ENCODE measurements around the gene GRK1.

Gene GRK1

GRCh38 chr13:113775451-113776145 lies 108.6 kb downstream of the GRK1 start:
- DNase-seq (ENCODE audit: low spot score): no peak

DNA sequence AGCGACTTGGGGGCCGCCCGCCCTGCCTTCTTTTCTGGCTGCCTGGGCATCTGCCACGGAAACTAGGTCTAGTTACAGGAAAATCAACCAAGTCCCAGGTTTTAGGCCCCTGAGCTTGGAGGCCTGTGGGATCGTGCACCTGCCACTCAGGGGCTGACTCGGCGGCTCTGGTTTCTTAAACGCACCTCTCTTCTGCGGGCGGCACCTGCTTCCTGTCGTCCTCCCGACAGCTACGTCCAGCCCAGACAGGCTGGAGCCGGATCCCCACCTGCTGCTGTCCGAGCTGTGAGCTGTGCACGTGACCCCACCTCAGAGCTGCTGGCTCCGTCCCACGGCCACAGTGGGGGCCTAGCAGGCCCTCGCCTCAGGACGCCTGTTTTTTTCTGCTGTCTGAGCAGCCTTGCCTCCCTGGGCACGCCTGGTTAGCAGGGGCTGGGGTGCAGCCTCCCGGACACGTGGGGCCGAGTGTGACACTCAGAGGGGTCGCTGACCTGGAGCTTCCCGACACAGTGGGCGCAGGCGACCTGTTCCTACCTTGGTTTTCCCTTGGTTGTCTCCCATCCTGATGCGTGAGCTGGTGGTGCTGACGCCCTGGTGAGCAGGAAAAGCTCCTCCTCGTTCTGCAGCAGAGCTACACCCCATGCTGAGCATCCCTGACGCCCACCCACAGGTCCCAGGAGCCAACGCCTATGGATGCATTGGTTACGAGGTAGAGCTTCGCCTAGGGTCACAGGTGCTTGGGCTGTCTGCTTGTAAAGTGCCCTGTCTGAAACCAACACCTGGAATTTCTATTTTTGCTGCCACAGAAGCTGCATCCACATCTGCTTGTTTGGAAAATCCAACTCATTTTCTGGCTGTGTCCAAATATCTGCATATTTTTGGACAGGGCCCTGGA lies 109.5 kb downstream of the GRK1 start:
- DNase-seq (ENCODE audit: low spot score): no peak

GRCh38 chr13:113777311-113778260 lies 110.6 kb downstream of the GRK1 start:
- no peak for DNase-seq (ENCODE audit: low spot score)

- DNase-seq (ENCODE audit: low spot score): no peak
These were observed 114.6 kb downstream of the GRK1 start for GRCh38 chr13:113781571-113781970.

DNA sequence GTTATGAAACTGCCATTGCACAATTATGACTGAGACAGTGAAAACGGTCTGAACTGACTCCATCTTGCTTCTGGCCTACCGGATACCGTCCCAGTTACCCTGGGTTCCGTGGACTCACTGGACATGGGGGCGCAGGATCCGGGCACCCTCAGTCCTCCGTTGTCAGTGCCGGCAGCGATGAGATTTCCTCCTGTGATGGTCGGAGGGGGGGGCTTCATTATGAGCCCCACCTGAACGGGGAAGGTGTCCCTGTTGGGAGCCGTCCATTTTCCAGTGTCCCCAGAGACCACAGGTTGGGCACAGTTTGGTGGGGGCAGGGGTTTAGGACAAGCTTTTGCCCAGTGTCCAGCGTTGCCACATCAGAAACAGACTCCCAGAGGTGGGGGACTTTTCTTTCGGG lies 115.5 kb downstream of the GRK1 start:
- DNase-seq (ENCODE audit: low spot score): no peak

DNA sequence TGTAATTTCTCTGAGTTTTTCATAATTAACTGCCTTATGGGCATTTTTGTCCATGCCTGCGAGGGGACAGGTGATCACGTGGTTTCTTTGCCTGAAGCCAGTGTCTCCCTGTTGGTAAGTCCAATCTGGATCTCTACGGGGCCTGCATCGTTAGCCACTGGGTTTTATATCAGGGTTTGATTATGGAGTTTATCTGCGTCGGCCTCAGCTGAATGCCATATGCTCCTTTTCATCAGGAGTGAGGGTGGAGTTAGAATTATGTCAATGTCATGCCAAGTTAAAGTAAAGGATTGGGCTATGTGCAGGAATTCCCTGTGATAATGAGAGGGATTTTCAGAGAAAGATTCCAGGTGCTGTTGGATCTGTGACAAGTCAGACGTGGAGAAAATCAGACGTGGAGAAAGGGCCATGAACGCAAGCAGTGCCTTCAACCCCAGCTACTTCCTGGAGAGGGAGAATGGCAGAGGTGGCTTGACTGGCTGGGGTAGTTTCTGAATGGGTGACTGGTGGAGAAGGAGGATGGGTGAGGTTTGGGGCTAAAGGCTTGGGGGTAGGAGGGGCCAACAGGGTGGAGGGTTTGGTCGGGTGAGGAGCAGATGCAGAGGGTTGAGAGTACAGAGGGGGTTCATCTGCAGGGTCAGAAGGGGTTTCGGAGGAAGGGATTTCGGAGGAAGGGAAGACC lies 116.3 kb downstream of the GRK1 start:
- no peak for DNase-seq (ENCODE audit: low spot score)

- DNase-seq (ENCODE audit: low spot score): no peak
These were observed 117.1 kb downstream of the GRK1 start for GRCh38 chr13:113783966-113784644.

DNA sequence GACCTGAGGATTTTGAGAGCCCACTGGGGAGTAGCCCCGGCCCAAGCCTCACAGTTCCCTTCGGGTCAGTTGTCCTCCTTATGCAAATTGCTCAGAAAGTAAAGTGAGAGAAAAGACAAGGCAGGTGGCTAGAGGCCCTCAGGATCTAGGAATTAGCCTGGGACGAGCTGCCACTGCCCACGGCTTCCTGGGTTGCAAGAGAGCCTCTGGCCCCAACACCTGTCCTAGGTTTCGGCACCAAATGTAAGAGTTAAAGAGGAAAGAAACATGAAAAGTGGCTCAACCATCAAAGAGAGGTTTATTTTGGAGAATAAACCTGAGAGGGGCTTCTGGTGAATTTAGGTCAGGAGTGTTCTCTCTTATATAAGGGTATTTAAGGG lies 117.6 kb downstream of the GRK1 start:
- DNase-seq (ENCODE audit: low spot score): no peak

DNA sequence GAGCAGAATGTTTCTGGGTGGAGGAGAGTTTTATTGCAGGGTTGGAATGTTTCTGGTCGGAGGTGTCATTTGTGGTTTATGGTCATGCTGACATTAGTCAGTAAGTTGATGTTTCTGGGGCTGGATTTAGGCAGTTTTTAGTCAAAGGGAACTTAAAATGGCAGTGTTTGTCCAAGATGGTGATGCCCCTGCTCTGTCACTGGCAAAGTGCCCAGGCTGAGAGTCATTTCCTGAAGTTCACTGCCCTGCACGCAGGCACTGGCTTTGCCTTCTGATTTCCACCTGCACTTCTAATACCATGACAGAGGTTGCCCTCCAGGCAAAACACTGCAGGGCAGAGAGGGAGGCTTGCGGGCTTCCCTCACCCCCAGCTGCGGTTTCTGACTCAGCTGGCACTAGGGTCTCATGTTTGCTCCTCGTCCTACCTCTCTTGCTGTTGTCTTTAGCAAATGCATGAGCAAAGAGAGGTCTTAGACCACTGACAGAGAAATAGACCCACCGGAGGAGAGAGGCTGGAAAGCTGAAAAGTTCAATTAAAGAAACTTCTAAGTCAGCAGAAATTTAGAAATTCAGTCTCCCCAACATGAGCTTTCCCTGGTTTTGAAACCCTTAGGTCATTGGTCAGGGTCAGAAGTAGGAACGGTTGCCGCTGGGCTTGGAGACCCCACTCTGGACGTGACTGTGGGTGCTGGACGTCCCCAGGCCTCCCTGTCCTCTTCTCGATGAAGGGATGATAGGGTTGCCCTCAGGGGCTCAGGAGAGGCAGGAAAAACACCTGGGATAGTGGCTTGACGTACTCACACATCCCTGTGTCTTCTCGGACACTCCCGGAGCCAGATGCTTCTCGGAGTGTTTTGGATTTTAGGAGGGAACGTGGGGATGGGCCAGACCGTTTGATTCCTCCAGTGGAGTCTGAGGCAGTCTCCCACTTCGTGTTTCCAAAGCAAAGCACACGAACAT lies 118.3 kb downstream of the GRK1 start:
- DNase-seq (ENCODE audit: low spot score): no peak

DNA sequence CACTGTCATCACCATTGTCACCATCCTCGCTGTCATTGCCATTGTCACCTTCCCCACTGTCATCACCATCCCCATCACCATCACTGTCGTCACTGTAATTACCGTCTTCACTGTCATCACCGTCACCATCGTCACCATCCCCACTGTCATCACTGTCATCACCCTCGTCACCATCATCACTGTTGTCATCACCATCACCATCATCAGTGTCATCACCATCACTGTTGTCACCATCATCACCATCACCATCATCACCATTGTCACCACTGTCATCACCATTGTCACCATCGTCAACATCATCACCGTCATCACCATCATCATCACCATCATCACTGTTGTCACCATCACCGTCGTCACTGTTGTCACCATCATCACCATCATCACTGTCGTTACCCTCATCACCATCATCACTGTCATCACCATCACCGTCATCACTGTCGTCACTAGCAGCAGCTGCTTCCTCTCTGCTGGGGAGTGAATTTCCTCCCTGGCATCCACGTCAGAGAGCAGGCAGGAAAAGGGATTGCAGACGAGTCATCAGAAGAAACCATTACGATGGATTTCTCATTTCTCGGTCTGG lies 119.3 kb downstream of the GRK1 start:
- DNase-seq (ENCODE audit: low spot score): no peak

Measured in germinal center (tissue), 1 donor.